B cell (primary cell): ENCODE data around the gene QRICH2. TPM values are rescaled to one million over a fixed set of nuclear protein-coding genes. Genes with fewer than 3 reads are reported as not detected.

Source experiments
- ATAC-seq: fragments of 200-7000 bp; cut with Tn5 transposase; one replicate; pipeline ENCODE4 v1.10.0; 2021; ENCODE audit warnings: low read depth, mild to moderate bottlenecking, moderate number of reproducible peaks, moderate library complexity
- CTCF ChIA-PET: fragments of 350-600 bp; sonication (Branson Sonifier 250); formaldehyde crosslinking; loops from one replicate; lab custom pipeline; 2021; ENCODE audit warnings: antibody characterized with exemption, inconsistent platforms; lab: Charles Lee
- POLR2A ChIA-PET: fragments of 350-600 bp; sonication (Branson Sonifier 250); formaldehyde crosslinking; loops from one replicate; lab custom pipeline; 2021; ENCODE audit warnings: antibody characterized with exemption; lab: Charles Lee
- DNase-seq: peaks from one replicate; pipeline ENCODE4 v3.0.0; 2013
- H2AFZ ChIP-seq: 2 replicates; pipeline ENCODE4 v1.6.1; 2012; ENCODE audit warnings: mild to moderate bottlenecking, low read depth, low read length; ENCODE audit not compliant: insufficient read depth, poor library complexity, severe bottlenecking
- H3K27ac ChIP-seq, 2 donors: 1 replicate in 1 of 2; 2 replicates in 1 of 2; pipeline ENCODE4 v1.5.1; 2012 to 2013; ENCODE audit warnings: low read length in 2 of 2, mild to moderate bottlenecking in 2 of 2, moderate library complexity in 1 of 2
- H3K27me3 ChIP-seq, 4 experiments: fragments of 200-600 bp in 1 of 4; sonication (generic) in 1 of 4; replicated peaks in 1 of 4; 1 replicate in 2 of 4; 2 replicates in 2 of 4; pipeline versions ENCODE4 v1.6.1 to v1.7.0; 2013 to 2016; ENCODE audit warnings: low read length in 3 of 4, mild to moderate bottlenecking in 2 of 4, mixed read lengths in 1 of 4, moderate library complexity in 1 of 4; ENCODE audit not compliant: insufficient read depth in 4 of 4, control insufficient read depth in 3 of 4; ENCODE audit errors: control extremely low read depth in 1 of 4
- H3K36me3 ChIP-seq, 2 experiments: replicated peaks in 1 of 2; 1 replicate in 1 of 2; 2 replicates in 1 of 2; pipeline versions ENCODE4 v1.6.1 to v1.7.1; 2013; ENCODE audit warnings: low read length in 1 of 2; ENCODE audit not compliant: insufficient read depth in 2 of 2, control insufficient read depth in 1 of 2; ENCODE audit errors: control extremely low read depth in 1 of 2, extremely low read depth in 1 of 2
- H3K4me1 ChIP-seq, 2 donors: fragments of 200-600 bp in 1 of 2; sonication (generic) in 1 of 2; 1 replicate in 1 of 2; 2 replicates in 1 of 2; pipeline versions ENCODE4 v1.5.1 to v1.6.1; 2013 to 2017; ENCODE audit warnings: low read length in 2 of 2; ENCODE audit not compliant: control insufficient read depth in 2 of 2, insufficient read depth in 2 of 2
- H3K4me2 ChIP-seq: replicated peaks from 2 replicates; pipeline ENCODE3; 2012; ENCODE audit warnings: mild to moderate bottlenecking, low read depth, low read length; ENCODE audit not compliant: poor library complexity, severe bottlenecking
- H3K4me3 ChIP-seq, 5 experiments: fragments of 200-600 bp in 1 of 5; sonication (generic) in 1 of 5; 1 replicate in 3 of 5; 2 replicates in 2 of 5; pipeline versions ENCODE4 v1.5.1 to v1.7.0; 2011 to 2016; ENCODE audit warnings: low read length in 4 of 5, mild to moderate bottlenecking in 4 of 5, low read depth in 2 of 5, control low read depth in 1 of 5, moderate library complexity in 1 of 5; ENCODE audit not compliant: insufficient read depth in 1 of 5; ENCODE audit errors: control extremely low read depth in 1 of 5, extremely low read depth in 1 of 5
- H3K79me2 ChIP-seq: fragments of 200-600 bp; sonication (generic); one replicate; pipeline ENCODE4 v1.6.0; 2016; ENCODE audit warnings: low read length; ENCODE audit not compliant: control insufficient read depth, insufficient read depth
- H3K9ac ChIP-seq: fragments of 200-600 bp; sonication (generic); 2 replicates; pipeline ENCODE4 v1.6.1; 2017; ENCODE audit warnings: mild to moderate bottlenecking, low read length, moderate library complexity
- H3K9me3 ChIP-seq, 3 donors: one replicate each; pipeline versions ENCODE4 v1.6.1 to v1.7.1; 2013; ENCODE audit warnings: low read length in 2 of 3; ENCODE audit not compliant: control insufficient read depth in 2 of 3, insufficient read depth in 1 of 3; ENCODE audit errors: control extremely low read depth in 1 of 3
- H4K20me1 ChIP-seq: 2 replicates; pipeline ENCODE4 v1.6.0; 2012; ENCODE audit warnings: mild to moderate bottlenecking, low read length; ENCODE audit not compliant: insufficient read depth, control insufficient read depth, poor library complexity, severe bottlenecking
- H3K27ac Mint-ChIP-seq: one replicate; pipeline ENCODE4 v1.8.0; 2021; ENCODE audit warnings: mixed read lengths
- H3K27me3 Mint-ChIP-seq: one replicate; pipeline ENCODE4 v1.8.0; 2021; ENCODE audit warnings: mixed read lengths
- H3K4me1 Mint-ChIP-seq: one replicate; pipeline ENCODE4 v1.8.0; 2021; ENCODE audit warnings: mixed read lengths
- H3K4me3 Mint-ChIP-seq: one replicate; pipeline ENCODE4 v1.8.0; 2021; ENCODE audit warnings: mixed read lengths
- H3K9me3 Mint-ChIP-seq: one replicate; pipeline ENCODE4 v1.8.0; 2022; ENCODE audit warnings: mixed read lengths; ENCODE audit not compliant: insufficient read depth
- EZH2 ChIP-seq: IDR thresholded peaks from 2 replicates; pipeline ENCODE4 v1.6.1; 2012; ENCODE audit warnings: borderline replicate concordance, low read depth, mild to moderate bottlenecking, moderate library complexity, low read length; ENCODE audit not compliant: insufficient read depth, poor library complexity, severe bottlenecking
- WGBS: methylation state at CpG from one replicate; pipeline ENCODE4 v1.1.5; 2013; ENCODE audit warnings: missing lambda C conversion rate; ENCODE audit not compliant: insufficient coverage; 5-methylcytosine and 5-hydroxymethylcytosine counted together
- intact Hi-C: fragments of 100-400 bp; cut with micrococcal nuclease; formaldehyde crosslinking; loops from one replicate; pipeline ENCODE4 v1.10.0; 2022
- polyA plus RNA-seq: library from polyadenylated mRNA; depleted of rRNA; stranded (reverse); fragments of >200 nt; gene quantifications from 2 replicates; pipeline ENCODE4 v1.2.3, GENCODE V29; 2012
- total RNA-seq, 2 donors: library from RNA; stranded (reverse); fragments of 120-200 nt in 1 of 2; gene quantifications; 1 replicate in 1 of 2; 2 replicates in 1 of 2; pipeline versions ENCODE4 v1.2.3 to v1.2.4, GENCODE V29; 2013 to 2022
- TF ChIP-seq, protein P1 (sequence below): fragments of 200-600 bp; IDR thresholded peaks from one replicate; pipeline ENCODE4 v1.8.0; 2022; ENCODE audit warnings: antibody characterized with exemption, mild to moderate bottlenecking

The QRICH2 gene
- total and polyA plus RNA-seq, 2 donors (not counting 1 experiment from before 2014, with no cell fraction given), result 4.4 to 4.5 TPM

DNA sequence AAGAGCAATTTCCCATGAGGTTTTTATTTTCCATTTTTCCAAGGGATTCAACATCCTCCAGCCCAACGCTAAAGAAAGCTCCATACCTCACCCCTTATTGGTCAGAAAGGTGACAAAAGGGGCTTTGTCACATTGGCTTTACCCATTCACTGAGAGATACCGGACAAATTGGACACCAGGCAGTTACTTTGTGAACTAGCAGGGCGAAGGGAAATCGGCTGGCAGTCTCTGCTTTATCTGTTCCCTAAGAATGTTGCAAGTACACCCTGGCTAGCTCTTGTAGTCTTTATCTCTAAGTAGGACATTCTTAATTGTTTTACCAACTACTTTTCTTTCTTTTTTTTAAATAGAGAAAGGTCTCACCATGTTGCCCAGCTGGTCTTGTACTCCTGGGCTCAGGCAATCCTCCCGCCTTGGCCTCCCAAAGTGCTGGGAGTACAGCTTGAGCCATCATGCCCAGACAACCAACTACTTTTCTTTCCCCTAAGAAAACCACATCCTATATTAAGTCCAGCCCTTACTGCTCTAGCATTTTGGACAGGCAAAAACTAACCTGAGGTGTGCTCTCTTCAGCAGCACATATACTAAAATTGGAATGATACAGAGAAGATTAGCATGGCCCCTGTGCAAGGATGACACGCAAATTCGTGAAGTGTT, 28.8 kb upstream of the QRICH2 start:
- intact Hi-C loops, result no loop called here
- Histone ChIP-seq H4K20me1 (no peaks in the 10 kb centered on the region), H3K4me2 (no peak overlapping the region), H3K4me3 (no peak overlapping the region), H3K4me1 (no peaks in the 10 kb centered on the region), H2AFZ (no peak overlapping the region), H3K9me3 (no peaks in the 10 kb centered on the region), H3K79me2 (peaks cover 26% of the 10 kb centered on the region), H3K36me3 (peaks cover 0 to 1% of the 10 kb centered on the region in 2 experiments), H3K9ac (no peak overlapping the region), H3K27ac (no peak overlapping the region), H3K27me3 (no peaks in the 10 kb centered on the region)
- CTCF ChIA-PET, result interaction anchor here (1.0 to 1.1 kb wide), 2 partner anchors 99 to 737 kb away, joined by 3 to 4 read pairs; no protein-coding TSS in a partner anchor
- TF ChIP-seq, protein P1, sequence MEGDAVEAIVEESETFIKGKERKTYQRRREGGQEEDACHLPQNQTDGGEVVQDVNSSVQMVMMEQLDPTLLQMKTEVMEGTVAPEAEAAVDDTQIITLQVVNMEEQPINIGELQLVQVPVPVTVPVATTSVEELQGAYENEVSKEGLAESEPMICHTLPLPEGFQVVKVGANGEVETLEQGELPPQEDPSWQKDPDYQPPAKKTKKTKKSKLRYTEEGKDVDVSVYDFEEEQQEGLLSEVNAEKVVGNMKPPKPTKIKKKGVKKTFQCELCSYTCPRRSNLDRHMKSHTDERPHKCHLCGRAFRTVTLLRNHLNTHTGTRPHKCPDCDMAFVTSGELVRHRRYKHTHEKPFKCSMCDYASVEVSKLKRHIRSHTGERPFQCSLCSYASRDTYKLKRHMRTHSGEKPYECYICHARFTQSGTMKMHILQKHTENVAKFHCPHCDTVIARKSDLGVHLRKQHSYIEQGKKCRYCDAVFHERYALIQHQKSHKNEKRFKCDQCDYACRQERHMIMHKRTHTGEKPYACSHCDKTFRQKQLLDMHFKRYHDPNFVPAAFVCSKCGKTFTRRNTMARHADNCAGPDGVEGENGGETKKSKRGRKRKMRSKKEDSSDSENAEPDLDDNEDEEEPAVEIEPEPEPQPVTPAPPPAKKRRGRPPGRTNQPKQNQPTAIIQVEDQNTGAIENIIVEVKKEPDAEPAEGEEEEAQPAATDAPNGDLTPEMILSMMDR, result no peak
- no peak for TF ChIP-seq EZH2
- 92% methylated on average over 5 of the region's 7 CpGs for WGBS
- POLR2A ChIA-PET, result interaction anchor here (0.7 kb wide), 1 partner anchor 125 kb away, joined by 6 read pairs; no protein-coding TSS in a partner anchor
- Mint-ChIP-seq H3K27me3 (no peaks in the 10 kb centered on the region), H3K4me1 (peaks cover 2% of the 10 kb centered on the region), H3K27ac (no peak overlapping the region), H3K9me3 (no peaks in the 10 kb centered on the region), H3K4me3 (no peak overlapping the region)
- ATAC-seq (no peak), DNase-seq (no peak)

DNA sequence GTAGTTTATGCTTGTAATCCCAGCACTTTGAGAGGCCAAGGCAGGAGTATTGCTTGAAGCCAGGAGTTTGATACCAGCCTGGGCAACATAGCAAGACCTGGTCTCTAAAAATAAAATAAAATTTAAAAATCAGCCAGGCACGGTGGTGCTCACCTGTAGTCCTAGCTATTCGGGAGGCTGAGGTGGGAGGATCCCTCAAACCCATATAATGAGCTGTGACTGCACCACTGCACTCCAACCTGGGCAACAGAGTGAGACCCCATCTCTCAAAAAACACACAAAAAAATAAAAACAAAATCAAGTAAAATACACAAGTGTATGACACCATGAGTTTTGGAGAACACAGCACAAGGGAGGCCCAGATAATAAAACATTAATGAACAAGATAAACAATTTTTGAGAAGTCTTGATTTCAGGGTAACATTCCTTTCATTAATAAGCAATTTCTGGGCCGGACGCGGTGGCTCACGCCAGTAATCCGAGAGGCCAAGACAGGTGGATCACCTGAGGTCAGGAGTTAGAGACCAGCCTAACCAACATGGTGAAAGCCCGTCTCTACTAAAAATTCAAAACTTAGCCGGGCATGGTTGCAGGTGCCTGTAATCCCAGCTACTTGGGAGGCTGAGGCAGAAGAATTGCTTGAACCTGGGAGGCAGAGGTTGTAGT, 27.8 kb upstream of the QRICH2 start:
- Histone ChIP-seq H3K9me3 (no peaks in the 10 kb centered on the region), H3K4me3 (no peak overlapping the region), H3K4me1 (no peaks in the 10 kb centered on the region), H4K20me1 (no peaks in the 10 kb centered on the region), H3K4me2 (no peak overlapping the region), H3K27me3 (no peaks in the 10 kb centered on the region), H3K27ac (no peak overlapping the region), H3K36me3 (peaks cover 0 to 1% of the 10 kb centered on the region in 2 experiments), H2AFZ (no peak overlapping the region), H3K79me2 (peaks cover 26% of the 10 kb centered on the region), H3K9ac (no peak overlapping the region)
- no CpG with 5 or more reads among the region's 9 CpGs for WGBS
- Mint-ChIP-seq H3K4me3 (no peak overlapping the region), H3K27me3 (no peaks in the 10 kb centered on the region), H3K9me3 (no peaks in the 10 kb centered on the region), H3K27ac (no peak overlapping the region), H3K4me1 (peaks cover 2% of the 10 kb centered on the region)
- ChIA-PET POLR2A (interaction anchor here (0.7 kb wide), 1 partner anchor 124 kb away, joined by 6 read pairs; no protein-coding TSS in a partner anchor), CTCF (no interaction called here)
- intact Hi-C loops, result no loop called here
- no peak for ATAC-seq
- no peak for TF ChIP-seq EZH2
- TF ChIP-seq, protein P1, result no peak
- DNase-seq, result no peak
